ENCODE measurements around the gene UTP15.

Gene UTP15

GRCh38 chr5:73564675-73565074, 868 bp upstream of the UTP15 start:
- DNase-seq (ENCODE audit: low read depth in 1 of 2, low spot score in 1 of 2) = no peak

DNA sequence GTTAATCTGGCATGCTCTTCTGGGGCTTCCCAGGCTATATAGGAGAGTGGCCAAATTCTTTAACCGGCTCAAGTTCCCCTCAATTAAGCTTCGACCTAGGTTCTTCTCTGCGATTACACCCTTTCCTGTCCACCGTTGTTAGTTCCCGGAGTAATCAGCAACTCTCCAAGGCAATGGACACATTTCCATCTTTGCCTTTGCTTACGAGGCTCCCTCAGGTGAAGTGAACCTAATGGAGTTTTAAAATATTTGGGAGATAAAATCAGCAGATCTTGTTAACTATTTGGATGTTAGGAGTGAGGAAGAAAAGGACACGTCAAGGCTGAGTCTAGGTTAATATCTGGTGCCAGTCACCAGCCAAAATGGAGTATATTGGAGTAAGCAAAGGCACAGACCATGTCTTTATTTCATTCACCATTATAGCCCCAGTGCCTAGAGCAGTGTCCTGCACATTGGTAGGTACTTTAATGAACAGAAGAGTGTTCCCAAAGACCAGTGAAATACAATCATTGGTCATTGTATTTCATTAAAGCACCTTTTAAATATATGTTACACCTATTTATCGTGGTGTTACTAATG, 515 bp downstream of the UTP15 start:
- no peak for DNase-seq (ENCODE audit: low read depth in 1 of 2, low spot score in 1 of 2)

GRCh38 chr5:73582285-73583145, 17.0 kb downstream of the UTP15 start:
- DNase-seq (ENCODE audit: low read depth in 1 of 2, low spot score in 1 of 2) = no peak

DNA sequence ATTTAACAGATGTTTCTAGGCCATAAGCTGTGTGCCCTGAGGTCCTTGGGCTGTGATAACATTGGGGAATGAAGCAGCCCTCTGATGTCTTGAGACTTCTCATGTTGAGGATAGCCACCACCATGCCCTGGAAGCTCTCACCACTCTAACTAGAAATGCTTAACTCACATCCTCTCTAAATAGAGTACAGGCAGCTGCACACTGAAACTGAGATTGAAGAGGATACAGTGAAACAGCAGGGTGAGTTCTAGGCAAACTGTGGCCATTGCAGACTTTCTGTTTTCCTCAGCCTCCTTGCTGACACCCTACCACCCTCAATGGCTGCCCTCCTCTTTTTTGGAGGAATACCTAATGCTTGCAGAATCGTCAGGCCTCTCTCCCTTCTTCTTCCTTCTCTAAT, 22.4 kb downstream of the UTP15 start:
- no peak for DNase-seq (ENCODE audit: low read depth in 1 of 2, low spot score in 1 of 2)

GRCh38 chr5:73591102-73591695, 25.7 kb downstream of the UTP15 start:
- DNase-seq (ENCODE audit: low read depth in 1 of 2, low spot score in 1 of 2) = peak in 1 of 2 donors; percentile 19

GRCh38 chr5:73591698-73592501, 26.4 kb downstream of the UTP15 start:
- no peak for DNase-seq (ENCODE audit: low read depth in 1 of 2, low spot score in 1 of 2)

GRCh38 chr5:73592551-73592950, 27.0 kb downstream of the UTP15 start:
- DNase-seq (ENCODE audit: low read depth in 1 of 2, low spot score in 1 of 2) = no peak

GRCh38 chr5:73596705-73597328, 31.3 kb downstream of the UTP15 start:
- no peak for DNase-seq (ENCODE audit: low read depth in 1 of 2, low spot score in 1 of 2)

- no peak for DNase-seq (ENCODE audit: low read depth in 1 of 2, low spot score in 1 of 2)
Measured at GRCh38 chr5:73599380-73599779, 33.8 kb downstream of the UTP15 start.

- no peak for DNase-seq (ENCODE audit: low read depth in 1 of 2, low spot score in 1 of 2)
Measured at GRCh38 chr5:73603998-73604397, 38.5 kb downstream of the UTP15 start.

GRCh38 chr5:73605223-73606087, 39.9 kb downstream of the UTP15 start:
- DNase-seq (ENCODE audit: low read depth in 1 of 2, low spot score in 1 of 2) = no peak

GRCh38 chr5:73606206-73606753, 40.7 kb downstream of the UTP15 start:
- no peak for DNase-seq (ENCODE audit: low read depth in 1 of 2, low spot score in 1 of 2)

- no peak for DNase-seq (ENCODE audit: low read depth in 1 of 2, low spot score in 1 of 2)
Measured at GRCh38 chr5:73607228-73607627, 41.7 kb downstream of the UTP15 start.

DNA sequence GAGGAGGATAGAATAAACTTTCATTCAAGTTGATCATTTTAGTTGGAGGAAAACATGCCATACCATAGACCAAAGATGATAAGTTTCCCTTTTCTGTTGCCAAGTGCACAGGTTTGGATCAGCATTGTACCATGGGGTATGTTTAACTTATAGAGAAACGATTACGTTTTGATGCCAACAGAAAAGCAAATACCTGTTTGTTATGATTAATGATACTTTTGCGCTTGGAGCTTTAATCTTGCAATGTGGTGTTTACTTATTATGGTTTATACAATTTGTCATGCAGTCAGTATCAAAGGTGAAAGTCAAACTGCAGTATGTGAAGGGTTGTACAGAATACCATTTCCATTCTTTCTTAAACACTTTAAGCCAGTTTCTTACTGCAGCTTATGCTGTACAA, 47.3 kb downstream of the UTP15 start:
- DNase-seq (ENCODE audit: low read depth in 1 of 2, low spot score in 1 of 2) = no peak

DNA sequence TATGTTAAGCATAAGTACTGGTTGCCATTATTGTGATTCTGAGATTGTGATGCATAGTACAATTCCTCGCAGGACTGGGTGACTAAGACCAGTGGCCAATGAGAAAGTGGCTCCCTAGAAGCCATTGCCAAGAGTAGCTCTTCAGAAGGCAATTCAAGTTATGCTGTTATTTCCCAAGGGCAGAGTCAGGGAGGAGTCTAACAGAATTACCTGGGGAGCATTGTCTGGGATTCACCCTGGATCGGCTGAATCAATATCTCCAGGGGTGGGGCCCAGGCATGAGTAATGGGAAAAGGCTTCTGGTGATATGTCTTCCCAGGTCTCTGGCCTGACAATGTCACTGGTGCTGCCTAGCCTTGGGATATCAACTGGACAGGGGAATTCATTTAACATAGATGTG, 49.5 kb downstream of the UTP15 start:
- no peak for DNase-seq (ENCODE audit: low read depth in 1 of 2, low spot score in 1 of 2)

GRCh38 chr5:73615947-73616346, 50.4 kb downstream of the UTP15 start:
- no peak for DNase-seq (ENCODE audit: low read depth in 1 of 2, low spot score in 1 of 2)

DNA sequence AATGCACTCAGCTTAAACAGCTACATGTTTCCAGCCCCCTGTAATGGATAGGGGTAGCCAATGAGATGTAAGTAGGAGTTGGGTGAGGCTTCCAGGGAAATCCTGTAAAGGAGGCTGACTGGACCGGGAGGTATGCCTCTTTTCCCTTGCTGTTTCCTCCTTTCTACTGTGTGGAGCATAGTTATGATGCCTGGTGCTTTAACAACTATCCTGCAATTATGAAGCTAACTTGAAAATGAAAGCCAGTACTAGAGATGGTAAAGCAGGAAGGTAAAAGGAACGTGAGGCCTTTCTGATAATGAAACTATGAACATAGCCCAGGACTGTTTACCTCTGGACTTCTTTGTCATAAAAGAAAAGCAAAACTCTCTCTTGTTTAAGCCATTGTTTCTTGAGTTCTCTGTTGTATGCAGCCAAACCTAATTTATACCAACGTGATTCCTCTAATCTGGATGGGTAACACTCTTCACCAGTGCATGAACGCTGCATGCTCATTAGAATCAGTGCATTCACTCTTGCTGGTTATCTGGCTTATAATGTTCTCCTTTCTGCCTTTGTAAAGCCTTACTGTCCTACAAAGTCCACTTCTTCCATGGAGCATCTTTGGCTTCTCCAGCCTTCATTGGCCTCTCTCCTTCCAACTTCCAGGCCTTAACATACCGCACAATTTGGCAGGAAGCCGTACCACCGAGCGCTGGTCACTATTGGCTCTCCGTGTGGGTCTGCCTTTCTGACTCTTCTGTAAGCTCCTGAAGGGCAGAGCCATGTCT, 52.2 kb downstream of the UTP15 start:
- DNase-seq (ENCODE audit: low read depth in 1 of 2, low spot score in 1 of 2) = no peak

DNA sequence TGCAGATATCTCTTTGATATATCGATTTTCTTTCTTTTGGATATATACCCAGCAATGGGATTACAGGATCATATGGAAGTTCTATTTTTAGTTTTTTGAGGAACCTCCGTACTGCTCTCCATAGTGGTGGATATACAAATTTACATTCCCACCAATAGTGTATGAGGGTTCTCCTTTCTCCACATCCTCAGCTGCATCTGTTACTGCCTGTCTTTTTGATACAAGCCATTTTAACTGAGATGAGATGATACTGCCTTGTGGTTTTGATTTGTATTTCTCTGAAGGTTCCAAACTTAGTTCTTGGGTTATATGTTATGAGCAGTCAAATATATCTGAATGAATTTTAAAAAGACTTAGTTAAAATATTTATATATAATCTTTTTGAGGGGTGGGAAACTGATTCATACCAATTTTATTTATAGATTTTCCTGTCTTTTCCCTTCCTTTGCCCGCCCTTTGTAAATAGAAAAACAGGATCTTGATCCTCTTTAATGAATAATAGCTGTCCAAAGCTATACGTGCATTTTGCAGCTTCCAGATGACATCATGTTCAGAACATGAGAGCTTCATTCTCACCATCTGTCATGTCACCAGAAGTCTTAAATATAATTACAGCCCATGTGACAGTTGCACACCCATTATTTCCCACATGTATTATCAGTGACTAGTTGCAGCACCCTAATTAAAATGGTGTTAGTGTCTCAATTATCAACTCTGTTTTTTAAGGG, 54.2 kb downstream of the UTP15 start:
- no peak for DNase-seq (ENCODE audit: low read depth in 1 of 2, low spot score in 1 of 2)

- no peak for DNase-seq (ENCODE audit: low read depth in 1 of 2, low spot score in 1 of 2)
Measured at GRCh38 chr5:73620334-73620687, 54.8 kb downstream of the UTP15 start.

All from stimulated activated CD4-positive, alpha-beta T cell treated with anti-CD3 and anti-CD28 coated beads, Interleukin-15, amount 100 ng/mL, for 1 hour (primary cell).